GM18520 (cell line): Measurements from ENCODE around the gene NEB.

ENCODE experiments used
- ATAC-seq: cut with Tn5 transposase; IDR thresholded peaks from one replicate; pipeline ENCODE4 v1.9.1; 2021; ENCODE audit not compliant: unreplicated experiment

NEB gene

GRCh38 chr2:151484100-151484499 is 250.2 kb downstream of the NEB start:
- no peak for ATAC-seq

- ATAC-seq = no peak
Measured at GRCh38 chr2:151483546-151483945, 250.7 kb downstream of the NEB start.

- ATAC-seq = no peak
Measured at GRCh38 chr2:151482171-151482725, 252.0 kb downstream of the NEB start.

- no peak for ATAC-seq
Measured at GRCh38 chr2:151481744-151482143, 252.5 kb downstream of the NEB start.

- ATAC-seq = no peak
Measured at GRCh38 chr2:151478011-151478410, 256.3 kb downstream of the NEB start.

GRCh38 chr2:151476287-151476686 is 258.0 kb downstream of the NEB start:
- ATAC-seq = no peak

- ATAC-seq = no peak
Measured at GRCh38 chr2:151475071-151475470, 259.2 kb downstream of the NEB start.

GRCh38 chr2:151472966-151473365 is 261.3 kb downstream of the NEB start:
- no peak for ATAC-seq

- no peak for ATAC-seq
Measured at GRCh38 chr2:151470556-151470955, 263.7 kb downstream of the NEB start.

- no peak for ATAC-seq
Measured at GRCh38 chr2:151465771-151466170, 268.5 kb downstream of the NEB start.

- ATAC-seq = no peak
Measured at GRCh38 chr2:151459358-151459757, 274.9 kb downstream of the NEB start.

- ATAC-seq = no peak
Measured at GRCh38 chr2:151439127-151439526, 295.1 kb downstream of the NEB start.

GRCh38 chr2:151438506-151438905 is 295.8 kb downstream of the NEB start:
- no peak for ATAC-seq

GRCh38 chr2:151437630-151438029 is 296.6 kb downstream of the NEB start:
- ATAC-seq = no peak
